Measurements from ENCODE around the gene TOMM20.

TOMM20 gene

DNA sequence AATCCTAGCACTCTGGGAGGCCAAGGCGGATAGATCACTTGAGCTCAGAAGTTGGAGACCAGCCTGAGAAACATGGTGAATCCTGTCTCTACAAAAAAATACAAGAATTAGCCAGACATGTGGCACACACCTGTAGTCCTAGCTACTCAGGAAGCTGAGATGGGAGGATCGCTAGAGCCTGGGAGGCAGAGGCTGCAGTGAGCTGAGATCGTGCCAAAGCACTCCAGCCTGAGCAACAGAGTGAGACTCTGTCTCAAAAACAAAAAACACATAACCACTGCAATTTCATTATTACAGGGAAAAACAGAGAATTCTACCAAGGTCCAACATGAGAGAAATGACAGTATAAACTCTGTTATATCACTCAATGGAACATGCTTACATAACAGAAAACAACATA, 4.4 kb upstream of the TOMM20 start:
- DNase-seq: no peak

DNA sequence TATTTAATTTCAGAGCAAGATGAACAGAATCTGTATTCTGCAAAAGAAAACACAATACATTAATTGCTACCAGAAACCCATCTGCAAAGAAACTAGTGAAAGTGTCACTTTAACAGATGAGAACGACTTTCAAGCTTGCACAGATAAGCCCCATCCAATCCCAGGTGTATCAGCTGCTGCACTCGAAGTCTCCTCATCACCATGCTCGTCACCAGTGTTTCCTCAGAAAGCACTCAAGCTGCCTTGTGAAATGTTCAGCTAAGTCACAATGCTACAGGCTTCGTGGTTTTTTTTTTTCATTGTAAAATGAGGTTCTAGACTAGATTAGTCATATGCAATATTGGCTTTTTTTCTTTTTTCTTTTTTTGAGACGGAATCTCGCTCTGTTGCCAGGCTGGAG, 3.3 kb upstream of the TOMM20 start:
- DNase-seq: no peak

- DNase-seq: no peak
Observed at GRCh38 chr1:235130766-235131270, 2.2 kb upstream of the TOMM20 start.

DNA sequence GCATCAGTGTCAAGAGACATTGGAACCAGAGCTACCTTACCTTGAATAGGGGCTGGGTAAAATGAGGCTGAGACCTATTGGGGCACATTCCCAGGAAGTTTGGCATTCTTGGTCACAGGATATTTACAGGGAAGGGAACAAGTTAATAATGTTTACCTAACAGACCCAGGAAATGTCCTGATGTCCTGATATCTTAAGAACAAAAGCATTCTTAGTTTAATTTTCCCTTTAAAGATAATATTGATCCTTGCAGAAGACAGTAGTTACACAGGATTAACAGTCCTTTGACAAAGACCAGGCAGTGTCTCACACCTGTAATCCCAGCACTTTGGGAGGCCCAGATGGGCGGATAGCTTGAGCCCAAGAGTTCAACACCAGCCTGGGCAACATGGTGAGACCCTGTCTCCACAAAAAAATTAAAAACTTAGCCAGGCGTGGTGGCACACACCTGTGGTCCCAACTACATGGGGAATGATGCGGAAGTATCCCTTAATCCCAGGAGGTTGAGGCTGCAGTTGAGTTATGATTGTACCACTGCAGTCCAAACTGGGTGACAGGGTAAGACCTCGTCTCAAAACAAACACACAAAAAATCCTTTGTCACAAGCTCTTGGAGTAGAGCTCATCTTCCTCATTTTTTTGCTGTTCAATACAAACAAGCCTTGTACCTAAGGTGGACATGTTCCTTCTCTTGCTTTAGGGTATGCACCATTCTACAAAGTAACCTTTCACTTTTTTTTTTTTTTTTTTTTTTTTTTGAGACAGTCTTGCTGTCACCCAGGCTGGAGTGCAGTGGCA, 1.3 kb upstream of the TOMM20 start:
- DNase-seq: no peak

- DNase-seq: no peak
Observed at GRCh38 chr1:235127732-235128455, 743 bp downstream of the TOMM20 start.

DNA sequence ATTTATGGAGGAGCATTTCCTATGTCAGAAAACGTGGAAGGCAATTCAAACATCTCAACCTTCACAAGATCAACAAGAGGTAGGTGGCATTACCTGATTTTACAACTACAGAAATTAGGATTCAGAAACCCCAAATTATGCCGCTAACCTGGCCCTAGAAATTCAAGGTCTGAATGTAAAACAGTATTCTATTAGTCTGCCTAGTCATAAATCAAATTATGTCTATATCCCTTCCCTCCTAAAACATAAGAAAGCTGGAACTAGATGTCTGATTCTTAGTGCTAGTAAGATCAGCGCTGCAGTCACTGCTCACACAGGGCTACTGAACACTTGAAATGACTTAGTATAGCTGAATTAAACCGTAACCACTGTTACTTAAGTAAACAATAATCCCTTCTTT, 1.4 kb downstream of the TOMM20 start:
- DNase-seq: no peak

GRCh38 chr1:235124665-235125064, 4.0 kb downstream of the TOMM20 start:
- no peak for DNase-seq

GRCh38 chr1:235124111-235124510, 4.5 kb downstream of the TOMM20 start:
- DNase-seq: no peak

DNA sequence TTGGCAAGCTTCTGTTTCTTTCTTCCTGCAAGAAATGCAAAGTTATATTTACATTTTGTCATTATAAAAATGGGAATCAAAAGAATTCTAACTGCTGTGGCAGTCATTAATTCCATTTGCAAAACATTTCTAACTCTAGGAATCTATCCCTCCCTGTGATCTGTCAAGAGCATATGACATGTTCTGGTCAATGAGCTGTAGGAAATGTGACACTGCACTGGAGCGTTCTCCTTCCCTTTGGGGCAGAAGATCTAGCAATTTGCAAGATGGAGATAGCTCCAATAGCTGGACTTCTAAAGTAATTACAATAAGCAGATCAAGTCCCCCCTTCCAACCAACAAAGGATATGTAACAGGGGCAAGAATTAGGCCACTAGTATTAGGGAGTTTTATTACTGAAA, 6.3 kb downstream of the TOMM20 start:
- DNase-seq: no peak

- DNase-seq: no peak
Observed at GRCh38 chr1:235113183-235113917, 15.3 kb downstream of the TOMM20 start.

DNA sequence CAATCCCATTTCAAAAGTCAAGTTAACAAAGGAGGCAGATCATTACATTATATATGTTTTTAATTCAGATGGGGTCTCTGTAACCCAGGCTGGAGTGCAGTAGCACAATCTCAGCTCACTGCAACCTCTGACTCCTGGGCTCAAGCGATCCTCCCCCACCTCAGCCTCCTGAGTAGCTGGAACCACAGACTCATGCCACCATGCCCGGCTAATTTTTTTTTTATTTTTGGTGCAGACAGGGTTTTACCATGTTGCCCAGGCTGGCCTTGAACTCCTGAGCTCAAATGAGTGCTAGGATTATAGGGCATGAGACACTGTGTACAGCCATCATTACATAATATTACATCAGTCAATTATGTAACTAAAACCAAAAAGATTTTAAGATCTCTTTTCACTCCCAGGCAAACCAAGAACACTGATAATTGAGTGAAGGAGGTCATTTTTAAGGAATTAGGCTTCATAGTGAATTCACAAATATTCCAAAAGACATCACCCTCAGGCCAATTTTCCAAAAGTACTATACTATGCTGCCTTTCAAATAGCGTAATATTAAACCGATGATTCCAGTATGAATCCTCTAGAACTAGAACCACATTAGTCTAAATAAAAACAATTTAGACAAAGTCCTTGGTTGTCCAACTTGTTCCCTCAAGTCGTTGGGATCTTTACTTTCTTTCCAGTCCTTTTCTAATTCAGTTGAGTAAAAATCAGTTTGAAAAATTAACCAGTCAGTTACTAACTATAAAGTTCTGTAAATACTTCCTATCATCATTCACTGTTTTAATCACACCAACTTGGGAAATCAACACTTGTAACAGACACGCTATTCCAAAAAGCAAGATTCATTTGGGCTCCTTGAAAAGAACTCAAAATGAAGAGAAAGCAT, 16.1 kb downstream of the TOMM20 start:
- DNase-seq: no peak

DNA sequence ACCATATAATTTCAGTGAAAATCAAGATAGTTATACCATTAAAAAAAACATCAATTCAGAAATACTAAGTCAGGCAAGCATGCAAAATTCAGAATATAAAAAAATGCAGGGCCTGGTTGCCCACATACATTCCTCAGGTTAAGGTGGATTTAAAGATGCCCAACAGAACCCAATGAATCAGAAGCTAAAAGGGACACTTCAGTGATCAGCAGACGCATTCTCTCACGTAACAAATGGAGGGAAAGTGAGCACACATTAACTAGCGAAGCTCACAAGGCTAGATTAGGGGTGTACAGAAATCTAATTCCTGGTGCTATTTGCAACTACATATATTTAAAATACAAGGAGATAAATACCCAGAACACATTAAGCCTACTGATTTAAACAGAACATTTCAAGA, 17.5 kb downstream of the TOMM20 start:
- no peak for DNase-seq

GRCh38 chr1:235108876-235109275, 19.8 kb downstream of the TOMM20 start:
- no peak for DNase-seq

- no peak for DNase-seq
Observed at GRCh38 chr1:235108185-235108593, 20.4 kb downstream of the TOMM20 start.

- DNase-seq: no peak
Observed at GRCh38 chr1:235107368-235108184, 21.1 kb downstream of the TOMM20 start.

DNA sequence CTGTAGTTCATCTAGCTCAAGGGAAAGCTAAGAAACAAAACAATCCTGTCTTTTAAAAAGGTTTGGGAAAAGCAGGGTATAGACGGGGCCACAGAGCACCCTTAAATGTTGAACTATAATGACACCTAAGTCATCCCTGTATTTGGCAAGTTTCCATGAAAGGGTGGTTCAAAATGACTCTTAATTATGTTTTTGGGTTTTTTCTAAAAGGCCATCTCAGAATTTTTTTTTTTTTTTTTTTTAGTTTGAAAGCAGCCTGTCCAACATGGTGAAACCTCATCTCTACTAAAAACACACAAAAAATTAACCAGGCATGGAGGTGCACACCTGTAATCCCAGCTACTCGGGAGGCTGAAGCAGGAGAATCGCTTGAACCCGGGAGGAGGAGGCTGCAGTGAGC, 22.2 kb downstream of the TOMM20 start:
- no peak for DNase-seq

DNA sequence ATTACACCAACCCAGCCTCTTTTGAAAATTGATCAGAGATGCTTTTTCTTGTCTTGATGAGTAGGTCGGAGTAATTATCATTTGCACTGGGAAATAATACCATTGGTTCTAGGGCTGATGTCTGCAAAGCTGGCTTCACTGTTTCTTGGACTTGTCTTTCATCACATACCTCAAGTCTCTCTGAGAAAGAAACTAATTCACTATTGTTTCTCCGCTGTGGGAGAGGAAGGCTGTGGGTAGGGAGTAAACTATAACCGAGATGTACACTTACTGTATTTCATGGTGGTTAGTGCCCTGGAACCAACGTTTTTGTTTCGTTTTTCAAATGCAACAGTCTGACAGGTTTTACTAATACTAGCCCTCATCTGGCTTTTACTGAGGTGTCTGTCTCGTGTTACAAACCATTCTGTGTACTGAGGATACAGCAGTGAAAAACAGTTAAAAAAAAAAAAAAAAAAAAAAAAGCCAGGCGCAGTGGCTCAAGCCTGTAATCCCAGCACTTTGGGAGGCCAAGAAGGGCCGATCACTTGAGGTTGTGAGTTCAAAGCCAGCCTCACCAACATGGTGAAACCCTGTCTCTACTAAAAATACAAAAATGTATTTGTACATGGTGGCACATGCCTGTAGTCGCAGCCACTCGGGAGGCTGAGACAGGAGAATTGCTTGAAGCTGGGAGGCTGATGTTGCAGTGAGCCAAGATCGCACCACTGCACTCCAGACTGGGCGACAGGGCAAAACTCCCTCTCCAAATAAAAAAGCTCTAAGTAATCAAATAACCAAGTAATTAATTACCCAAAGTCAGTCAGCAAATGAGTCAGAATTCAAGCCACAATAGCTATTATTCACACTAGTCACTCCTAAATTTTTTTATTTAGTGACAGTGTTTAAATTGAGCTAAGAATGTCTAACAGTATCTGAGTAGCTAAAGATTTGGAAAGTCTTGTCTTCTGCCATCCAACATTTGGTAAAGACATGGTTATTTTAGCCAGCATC, 23.3 kb downstream of the TOMM20 start:
- DNase-seq: no peak

- no peak for DNase-seq
Observed at GRCh38 chr1:235102993-235103411, 25.6 kb downstream of the TOMM20 start.

- no peak for DNase-seq
Observed at GRCh38 chr1:235102259-235102582, 26.4 kb downstream of the TOMM20 start.

DNA sequence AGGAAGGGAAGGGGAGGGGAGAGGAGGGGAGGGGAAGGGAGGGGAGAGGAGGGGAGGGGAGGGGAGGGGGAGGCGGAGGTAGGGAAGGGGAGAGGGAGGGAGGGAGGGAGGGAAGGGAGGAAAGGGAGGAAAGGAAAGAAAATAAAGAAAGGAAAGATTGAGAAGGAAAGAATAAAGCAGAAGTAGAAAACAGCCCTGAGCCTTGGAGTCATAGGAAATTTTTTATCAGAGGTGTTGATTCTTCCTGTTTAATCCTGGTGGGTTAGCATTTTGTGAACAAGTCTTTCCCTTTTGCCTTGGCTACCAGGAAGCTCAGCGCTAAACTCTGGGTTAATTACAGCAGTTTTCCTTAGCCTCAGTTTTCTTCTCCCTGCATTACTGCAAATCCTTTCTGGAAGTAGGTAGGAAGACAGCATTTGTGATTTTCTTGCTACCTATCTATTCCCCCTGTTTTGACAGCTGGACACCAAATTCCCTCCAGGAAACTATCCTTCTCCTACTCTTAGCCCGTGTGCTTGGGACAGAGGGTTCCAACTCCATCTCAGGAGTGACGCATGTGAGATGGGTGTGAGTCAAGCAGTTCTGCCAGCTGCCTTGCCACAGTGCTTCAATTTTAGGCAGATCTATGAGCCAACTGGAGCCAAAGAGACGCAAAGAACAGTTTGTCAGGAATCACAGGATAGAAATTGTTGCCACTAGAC, 26.9 kb downstream of the TOMM20 start:
- DNase-seq: no peak
